Aortic smooth muscle cell (primary cell): ENCODE results near the gene LENG1. TPM values are rescaled to one million over a fixed set of nuclear protein-coding genes. Genes with fewer than 3 reads are reported as not detected.

Experiments
- total RNA-seq: library from RNA; depleted of rRNA; stranded (reverse); fragments of >200 nt; gene quantifications from 2 replicates; pipeline ENCODE4 v1.2.3, GENCODE V29; 2014

Gene LENG1
- 7.3 and 7.9 TPM in 2 replicates for total RNA-seq

GRCh38 chr19:54159352-54160181, at the start of gene LENG1:
Gene LENG1, minus strand, starts transcription at chr19:54159721. Its CDS starts 26 bp downstream, at chr19:54159695.

DNA sequence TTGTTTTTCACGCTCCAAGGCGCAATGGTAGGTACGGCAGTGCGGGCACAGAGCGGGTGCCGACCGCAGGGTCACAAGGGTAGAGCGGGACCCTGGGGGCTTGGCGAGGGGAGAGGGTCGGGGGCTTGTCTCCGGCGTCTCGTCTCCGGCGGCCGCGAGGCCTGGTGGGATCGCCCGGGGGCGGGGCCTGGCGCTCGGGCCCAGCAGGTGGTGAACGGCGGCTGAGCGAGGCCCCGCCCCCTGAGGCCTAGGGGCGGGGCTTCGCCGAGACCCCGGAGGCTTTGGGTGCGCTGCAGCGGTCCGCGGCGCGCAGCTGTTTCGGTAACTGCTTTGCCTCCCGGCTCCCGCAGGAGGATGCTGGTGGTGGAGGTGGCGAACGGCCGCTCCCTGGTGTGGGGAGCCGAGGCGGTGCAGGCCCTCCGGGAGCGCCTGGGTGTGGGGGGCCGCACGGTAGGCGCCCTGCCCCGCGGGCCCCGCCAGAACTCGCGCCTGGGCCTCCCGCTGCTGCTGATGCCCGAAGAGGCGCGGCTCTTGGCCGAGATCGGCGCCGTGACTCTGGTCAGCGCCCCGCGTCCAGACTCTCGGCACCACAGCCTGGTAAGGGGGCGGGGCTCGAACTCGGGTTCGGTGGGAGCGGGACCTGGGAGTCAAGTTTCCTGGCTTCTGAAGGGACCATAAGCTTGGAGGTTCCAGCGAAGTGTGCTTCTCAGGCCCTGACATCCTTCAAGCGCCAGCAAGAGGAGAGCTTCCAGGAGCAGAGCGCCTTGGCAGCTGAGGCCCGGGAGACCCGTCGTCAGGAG, 31.7 kb upstream of the LENG1 start, which contains the start of gene TSEN34:
TSS of gene TSEN34 (plus strand) at position 298 of the 800 bp plus-strand sequence. CDS start at position 355, 57 bp downstream.

DNA sequence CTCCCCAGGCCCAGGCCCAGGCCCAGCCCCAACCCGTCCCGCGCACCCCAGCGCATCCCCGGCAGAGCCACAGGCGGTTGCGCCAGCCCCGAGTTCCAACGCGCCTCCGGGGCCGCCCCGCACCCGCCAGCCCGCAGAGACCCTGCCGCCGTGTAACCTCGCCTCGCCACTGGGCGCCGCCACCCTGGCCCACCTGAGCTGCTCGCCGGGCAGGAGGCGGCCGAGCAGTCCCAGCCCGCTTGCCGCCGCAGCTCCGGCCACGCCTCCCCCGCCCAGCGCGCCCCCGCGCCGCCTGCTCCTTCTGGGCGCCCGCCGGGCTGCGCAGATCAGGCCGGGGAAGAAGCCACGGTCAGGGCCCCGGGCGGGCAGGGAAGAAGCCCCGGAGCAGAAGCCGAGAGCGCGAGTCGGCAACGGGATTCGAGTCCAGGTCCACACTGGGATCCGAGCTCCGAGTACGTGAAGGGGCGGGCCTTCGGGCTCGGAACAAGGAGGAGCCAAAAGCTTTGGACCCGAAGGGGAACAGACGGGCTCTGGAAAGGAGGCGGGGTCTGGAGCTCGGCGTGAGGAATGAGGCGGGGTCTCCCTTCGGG, 29.7 kb upstream of the LENG1 start, which contains the start of gene MBOAT7:
TSS of gene MBOAT7 (minus strand) at position 436 of the 590 bp plus-strand sequence. CDS start 1,072 bp downstream, outside the sequence.

GRCh38 chr19:54172471-54173358, 13.2 kb upstream of the LENG1 start, which contains the start of gene TMC4:
Gene TMC4, minus strand, starts transcription at chr19:54173160. Its CDS starts 43 bp downstream, at chr19:54173117.

DNA sequence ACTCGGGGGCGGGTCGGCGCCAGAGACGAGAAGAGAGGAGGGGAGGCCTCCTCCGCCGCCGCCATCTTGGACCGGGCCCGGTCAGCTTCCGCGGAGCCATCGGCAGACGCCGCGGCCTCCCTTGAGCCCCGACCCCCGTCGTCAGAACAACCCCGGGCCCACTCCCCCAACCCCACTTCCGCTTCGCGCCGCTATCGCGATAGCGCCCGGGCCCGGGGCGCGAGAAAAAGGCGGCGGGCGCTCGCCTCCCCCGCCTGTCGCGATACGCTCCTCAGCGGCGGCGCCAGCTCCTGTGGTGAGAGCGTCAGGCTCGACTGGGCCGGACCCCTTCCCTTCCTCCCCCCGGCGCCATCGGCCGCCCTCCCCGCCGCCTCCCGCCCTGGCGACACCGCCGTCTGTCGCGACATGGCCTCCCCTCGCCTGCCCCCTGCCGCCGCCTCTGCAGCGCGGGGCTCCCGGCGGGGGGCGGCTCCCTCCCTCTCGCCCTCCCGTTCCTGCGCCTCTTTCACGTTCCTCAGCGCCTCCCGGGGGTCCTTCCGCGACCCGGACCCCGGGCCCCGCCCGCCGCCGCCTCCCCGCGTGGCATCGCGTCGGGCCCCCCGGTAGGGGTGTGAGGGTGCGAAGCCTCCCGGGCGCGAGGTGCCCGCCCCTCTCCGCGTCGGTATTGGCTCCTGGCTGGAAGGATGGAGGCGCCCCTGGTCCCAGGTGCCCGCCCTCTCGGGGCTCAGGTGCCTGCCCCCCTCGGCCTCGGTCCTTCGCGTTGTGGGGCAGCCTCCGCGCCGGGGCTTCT, 21.6 kb downstream of the LENG1 start, which contains the start of gene CNOT3:
TSS of gene CNOT3 (plus strand) at position 64 of the 790 bp plus-strand sequence. CDS start 5,217 bp downstream, outside the sequence.

GRCh38 chr19:54115109-54116063, 44.1 kb downstream of the LENG1 start, which contains the start of the genes PRPF31 and TFPT:
Gene PRPF31, plus strand, starts transcription at chr19:54115754. Its CDS starts 2,525 bp downstream, at chr19:54118279.
Gene TFPT, minus strand, starts transcription at chr19:54115657. Its CDS starts 388 bp downstream, at chr19:54115269.

Other genes starting within 250 kb of the LENG1 start
- gene CACNG8, start 196.8 kb downstream of the LENG1 start, total RNA-seq = 0.12 and 0.26 TPM in 2 replicates
- gene CACNG6, start 168.1 kb downstream of the LENG1 start, total RNA-seq = 0.37 and 0.53 TPM in 2 replicates
- gene VSTM1, start 95.8 kb downstream of the LENG1 start, total RNA-seq = not detected in 2 replicates
- not detected in 2 replicates for gene TARM1, start 78.4 kb downstream of the LENG1 start, total RNA-seq
- 0.06 and 0.13 TPM in 2 replicates for gene OSCAR, start 58.9 kb downstream of the LENG1 start, total RNA-seq
- gene NDUFA3, start 56.9 kb downstream of the LENG1 start, total RNA-seq = 19.5 and 23.3 TPM in 2 replicates
- gene TFPT, start 44.1 kb downstream of the LENG1 start, total RNA-seq = 20.6 and 26.0 TPM in 2 replicates
- gene PRPF31, start 44.0 kb downstream of the LENG1 start, total RNA-seq = 54.7 and 58.1 TPM in 2 replicates
- 11.0 and 15.3 TPM in 2 replicates for gene CNOT3, start 22.0 kb downstream of the LENG1 start, total RNA-seq
- gene TMC4, start 13.4 kb upstream of the LENG1 start, total RNA-seq = 0.31 TPM in 1 of 2 replicates, not detected in the other
- gene MBOAT7, start 29.9 kb upstream of the LENG1 start, total RNA-seq = 22.6 and 24.0 TPM in 2 replicates
- gene TSEN34, start 31.6 kb upstream of the LENG1 start, total RNA-seq = 38.7 and 39.7 TPM in 2 replicates
- gene RPS9, start 41.1 kb upstream of the LENG1 start, total RNA-seq = 2,262 and 2,314 TPM in 2 replicates
- not detected in 2 replicates for gene LILRB3, start 63.3 kb upstream of the LENG1 start, total RNA-seq
- gene LILRA6, start 83.1 kb upstream of the LENG1 start, total RNA-seq = not detected in 2 replicates
- not detected in 2 replicates for gene LILRB5, start 97.6 kb upstream of the LENG1 start, total RNA-seq
- gene LILRB2, start 121.4 kb upstream of the LENG1 start, total RNA-seq = not detected in 2 replicates
- not detected in 2 replicates for gene LILRA5, start 153.4 kb upstream of the LENG1 start, total RNA-seq
- gene LILRA4, start 179.4 kb upstream of the LENG1 start, total RNA-seq = not detected in 2 replicates
- not detected in 2 replicates for gene LAIR1, start 205.2 kb upstream of the LENG1 start, total RNA-seq